ENCODE measurements around the gene NEURL1. TPM values are rescaled to one million over a fixed set of nuclear protein-coding genes. Genes with fewer than 3 reads are reported as not detected.

Gene NEURL1
- total RNA-seq, 1 experiment from 2014 or later = 0.84 TPM

GRCh38 chr10:103640436-103641181 lies 147.1 kb downstream of the NEURL1 start:
- Histone ChIP-seq H3K4me3 (ENCODE audit: low read depth, low read length) (no peak overlapping the region), H3K27me3 (replicated peaks; ENCODE audit: control insufficient read depth, insufficient read depth, low read length) (no peaks in the 10 kb centered on the region), H3K9me3 (no peaks in the 10 kb centered on the region), H3K4me1 (peaks cover 15% of the 10 kb centered on the region), H3K36me3 (ENCODE audit: control insufficient read depth, insufficient read depth, low read length) (no peaks in the 10 kb centered on the region; the same call in 1 of the 2 replicates)
- CTCF ChIA-PET = no interaction called here
- Mint-ChIP-seq H3K4me1 (ENCODE audit: low read depth, unreplicated experiment) (peaks cover 8% of the 10 kb centered on the region), H3K27ac (ENCODE audit: unreplicated experiment) (no peak overlapping the region), H3K36me3 (ENCODE audit: insufficient read depth, unreplicated experiment) (peaks cover 6% of the 10 kb centered on the region), H3K9me3 (ENCODE audit: unreplicated experiment) (no peaks in the 10 kb centered on the region), H3K27me3 (ENCODE audit: insufficient read depth, unreplicated experiment) (no peaks in the 10 kb centered on the region), H3K4me3 (ENCODE audit: unreplicated experiment) (no peak overlapping the region)
- no peak for TF ChIP-seq CTCF (IDR thresholded peaks at IDR 0.05; ENCODE audit: insufficient read depth in 1 of 2, low read depth in 1 of 2, low read length in 1 of 2, severe bottlenecking in 1 of 2, unreplicated experiment in 1 of 2)
- DNase-seq = no peak
- intact Hi-C loops (cut with micrococcal nuclease; ENCODE audit: unreplicated experiment) = no loop called here
- POLR2A ChIA-PET = no interaction called here
- BruUV-seq (replicated peaks) = no TSS peak

- no peaks in the 10 kb centered on the region for H3K27me3 Mint-ChIP-seq (ENCODE audit: insufficient read depth, unreplicated experiment)
- no peak overlapping the region for H3K27ac Mint-ChIP-seq (ENCODE audit: unreplicated experiment)
- POLR2A ChIA-PET = no interaction called here
- Histone ChIP-seq H3K27me3 (replicated peaks; ENCODE audit: control insufficient read depth, insufficient read depth, low read length) (no peaks in the 10 kb centered on the region), H3K4me1 (peaks cover 19% of the 10 kb centered on the region), H3K4me3 (ENCODE audit: low read depth, low read length) (no peak overlapping the region), H3K9me3 (no peaks in the 10 kb centered on the region), H3K36me3 (ENCODE audit: control insufficient read depth, insufficient read depth, low read length) (no peaks in the 10 kb centered on the region; the same call in 1 of the 2 replicates)
- DNase-seq = no peak
- intact Hi-C loops (cut with micrococcal nuclease; ENCODE audit: unreplicated experiment) = no loop called here
- BruUV-seq (replicated peaks) = no TSS peak
- no peak overlapping the region for H3K4me3 Mint-ChIP-seq (ENCODE audit: unreplicated experiment)
- H3K4me1 Mint-ChIP-seq (ENCODE audit: low read depth, unreplicated experiment) = peaks cover 8% of the 10 kb centered on the region
- CTCF ChIA-PET = no interaction called here
- H3K9me3 Mint-ChIP-seq (ENCODE audit: unreplicated experiment) = no peaks in the 10 kb centered on the region
- TF ChIP-seq CTCF (IDR thresholded peaks at IDR 0.05; ENCODE audit: insufficient read depth in 1 of 2, low read depth in 1 of 2, low read length in 1 of 2, severe bottlenecking in 1 of 2, unreplicated experiment in 1 of 2) = no peak
- peaks cover 6% of the 10 kb centered on the region for H3K36me3 Mint-ChIP-seq (ENCODE audit: insufficient read depth, unreplicated experiment)
Measured at GRCh38 chr10:103641326-103641725, 147.8 kb downstream of the NEURL1 start.

Other genes starting within 250 kb of the NEURL1 start
- gene RPEL1, start 247.8 kb upstream of the NEURL1 start, total RNA-seq (2022) = 0.21 TPM in 1 of 2 replicates, not detected in the other
- 0.51 and 0.52 TPM in 2 replicates for gene INA, start 216.6 kb upstream of the NEURL1 start, total RNA-seq (2022)
- 20.4 and 21.6 TPM in 2 replicates for gene PCGF6, start 142.6 kb upstream of the NEURL1 start, total RNA-seq (2022)
- 6.3 and 6.8 TPM in 2 replicates for gene TAF5, start 125.7 kb upstream of the NEURL1 start, total RNA-seq (2022)
- gene ATP5MK, start 97.2 kb upstream of the NEURL1 start, total RNA-seq (2022) = 340 and 369 TPM in 2 replicates
- gene PDCD11, start 97.1 kb upstream of the NEURL1 start, total RNA-seq (2022) = 55.3 and 62.8 TPM in 2 replicates
- 0.52 and 0.58 TPM in 2 replicates for gene CALHM2, start 41.3 kb upstream of the NEURL1 start, total RNA-seq (2022)
- not detected in 2 replicates for gene CALHM1, start 34.8 kb upstream of the NEURL1 start, total RNA-seq (2022)
- 0.18 TPM in 1 of 2 replicates, not detected in the other for gene CALHM3, start 14.5 kb upstream of the NEURL1 start, total RNA-seq (2022)

Data from Caco-2 (cell line).